Measurements from ENCODE around the gene TBCE.

The TBCE gene

GRCh38 chr1:235411489-235412486 lies 44.6 kb downstream of the TBCE start:
- no peak for FAIRE-seq

GRCh38 chr1:235415008-235415904 lies 48.0 kb downstream of the TBCE start:
- peak; percentile 55 for FAIRE-seq

GRCh38 chr1:235416662-235417049 lies 49.4 kb downstream of the TBCE start:
- no peak for FAIRE-seq

- peak; percentile 76 for FAIRE-seq
Measured at GRCh38 chr1:235417086-235417697, 50.0 kb downstream of the TBCE start.

- no peak for FAIRE-seq
Measured at GRCh38 chr1:235421751-235422150, 54.5 kb downstream of the TBCE start.

GRCh38 chr1:235423214-235423652 lies 56.0 kb downstream of the TBCE start:
- no peak for FAIRE-seq

GRCh38 chr1:235424092-235424491 lies 56.9 kb downstream of the TBCE start:
- FAIRE-seq = no peak

- no peak for FAIRE-seq
Measured at GRCh38 chr1:235425357-235425756, 58.1 kb downstream of the TBCE start.

- FAIRE-seq = no peak
Measured at GRCh38 chr1:235426143-235426542, 58.9 kb downstream of the TBCE start.

- no peak for FAIRE-seq
Measured at GRCh38 chr1:235426680-235427079, 59.5 kb downstream of the TBCE start.

- no peak for FAIRE-seq
Measured at GRCh38 chr1:235427447-235427846, 60.2 kb downstream of the TBCE start.

- no peak for FAIRE-seq
Measured at GRCh38 chr1:235429143-235429542, 61.9 kb downstream of the TBCE start.

- FAIRE-seq = no peak
Measured at GRCh38 chr1:235430991-235431390, 63.8 kb downstream of the TBCE start.

GRCh38 chr1:235434001-235434400 lies 66.8 kb downstream of the TBCE start:
- no peak for FAIRE-seq

GRCh38 chr1:235441159-235441685 lies 74.0 kb downstream of the TBCE start:
- no peak for FAIRE-seq

GRCh38 chr1:235442788-235443429 lies 75.7 kb downstream of the TBCE start:
- FAIRE-seq = peak; percentile 80

- FAIRE-seq = no peak
Measured at GRCh38 chr1:235448616-235449015, 81.4 kb downstream of the TBCE start.

- FAIRE-seq = no peak
Measured at GRCh38 chr1:235450433-235450832, 83.2 kb downstream of the TBCE start.

GRCh38 chr1:235450886-235451483 lies 83.8 kb downstream of the TBCE start:
- no peak for FAIRE-seq

GRCh38 chr1:235454021-235454420 lies 86.8 kb downstream of the TBCE start:
- no peak for FAIRE-seq

- FAIRE-seq = no peak
Measured at GRCh38 chr1:235455097-235455496, 87.9 kb downstream of the TBCE start.

- peak; percentile 51 for FAIRE-seq
Measured at GRCh38 chr1:235455823-235456222, 88.6 kb downstream of the TBCE start.
